SK-N-SH (cell line): ENCODE measurements around the gene TSNAXIP1. TPM values are rescaled to one million over a fixed set of nuclear protein-coding genes. Genes with fewer than 3 reads are reported as not detected.
A peak's percentile ranks its signal among the peaks of the same experiment; 100 is the strongest.

ENCODE experiments used
- CTCF ChIA-PET: fragments of 300-600, 350-600 bp; formaldehyde crosslinking; extraction: SDS; loops from one replicate; lab custom pipeline; 2021; lab: Yijun Ruan, JAX
- POLR2A ChIA-PET: fragments of 350-600 bp; sonication (Branson Sonifier 250); formaldehyde crosslinking; extraction: SDS; loops from one replicate; lab custom pipeline; 2020; ENCODE audit warnings: antibody characterized with exemption, inconsistent platforms; lab: Yijun Ruan, JAX
- DNase-seq: peaks from one replicate; pipeline ENCODE4 v3.0.0; 2012
- H2AFZ ChIP-seq: fragments of 200-600 bp; sonication (generic); 2 replicates; pipeline ENCODE4 v1.8.1; 2016; ENCODE audit warnings: antibody characterized with exemption, mild to moderate bottlenecking, low read depth
- H3F3A ChIP-seq: fragments of 200-600 bp; sonication (generic); replicated peaks from 2 replicates; pipeline ENCODE3; 2016; ENCODE audit warnings: antibody characterized with exemption, mild to moderate bottlenecking; ENCODE audit not compliant: insufficient read depth
- H3K27ac ChIP-seq, 2 experiments: fragments of 200-500 bp in 1 of 2; fragments of 200-600 bp in 1 of 2; sonication (Bioruptor generic) in 1 of 2; sonication (generic), shearing (Covaris generic) in 1 of 2; 2 replicates each; pipeline versions ENCODE4 v1.5.1 to v1.6.1; 2014 to 2016; ENCODE audit warnings: low read depth in 2 of 2, inconsistent platforms in 1 of 2, low read length in 1 of 2, mild to moderate bottlenecking in 1 of 2, mixed read lengths in 1 of 2
- H3K27me3 ChIP-seq: fragments of 200-600 bp; sonication (generic), shearing (Covaris generic); 2 replicates; pipeline ENCODE4 v1.6.1; 2016; ENCODE audit warnings: mixed run types; ENCODE audit not compliant: insufficient read depth
- H3K36me3 ChIP-seq, 2 experiments: fragments of 200-500 bp in 1 of 2; fragments of 200-600 bp in 1 of 2; sonication (Bioruptor generic) in 1 of 2; sonication (generic) in 1 of 2; replicated peaks in 1 of 2; 2 replicates each; pipeline versions ENCODE3 to v1.5.1; 2014 to 2016; ENCODE audit warnings: low read length in 1 of 2, mild to moderate bottlenecking in 1 of 2; ENCODE audit not compliant: insufficient read depth in 2 of 2, control insufficient read depth in 1 of 2
- H3K4me1 ChIP-seq, 2 experiments: fragments of 200-500 bp in 1 of 2; fragments of 200-600 bp in 1 of 2; sonication (Bioruptor generic) in 1 of 2; sonication (generic), shearing (Covaris generic) in 1 of 2; 2 replicates each; pipeline versions ENCODE4 v1.5.1 to v1.6.1; 2014 to 2016; ENCODE audit warnings: low read depth in 1 of 2, low read length in 1 of 2, mixed run types in 1 of 2; ENCODE audit not compliant: insufficient read depth in 2 of 2, control insufficient read depth in 1 of 2
- H3K4me2 ChIP-seq: fragments of 200-600 bp; sonication (generic), shearing (Covaris generic); 2 replicates; pipeline ENCODE4 v1.6.1; 2017; ENCODE audit warnings: mixed run types
- H3K4me3 ChIP-seq, 2 experiments: fragments of 200-500 bp in 1 of 2; fragments of 200-600 bp in 1 of 2; sonication (Bioruptor generic) in 1 of 2; sonication (generic), shearing (Covaris generic) in 1 of 2; 2 replicates each; pipeline versions ENCODE4 v1.5.1 to v1.8.1; 2014 to 2016; ENCODE audit warnings: low read depth in 2 of 2, inconsistent platforms in 1 of 2, low read length in 1 of 2, mild to moderate bottlenecking in 1 of 2, mixed read lengths in 1 of 2, moderate library complexity in 1 of 2
- H3K79me2 ChIP-seq: fragments of 200-600 bp; sonication (generic); 2 replicates; pipeline ENCODE4 v1.8.1; 2017; ENCODE audit warnings: mild to moderate bottlenecking; ENCODE audit not compliant: insufficient read depth
- H3K9ac ChIP-seq: fragments of 200-600 bp; sonication (generic); 2 replicates; pipeline ENCODE4 v1.6.1; 2017; ENCODE audit warnings: mixed run types
- H3K9me2 ChIP-seq: fragments of 200-600 bp; sonication (generic); 2 replicates; pipeline ENCODE4 v1.6.1; 2017; ENCODE audit warnings: mixed run types
- H3K9me3 ChIP-seq: fragments of 200-600 bp; sonication (generic); 2 replicates; pipeline ENCODE4 v1.6.1; 2017; ENCODE audit warnings: mixed run types, mild to moderate bottlenecking, moderate library complexity
- H4K20me1 ChIP-seq: fragments of 200-600 bp; sonication (generic); 2 replicates; pipeline ENCODE4 v1.6.1; 2017; ENCODE audit warnings: mild to moderate bottlenecking, mixed run types; ENCODE audit not compliant: insufficient read depth
- CHD2 ChIP-seq: fragments of 150-350 bp; IDR thresholded peaks from 2 replicates; pipeline ENCODE4 v1.6.1; 2018; ENCODE audit warnings: low read length; ENCODE audit not compliant: partially characterized antibody
- EP300 ChIP-seq, 2 experiments: IDR thresholded peaks; 2 replicates each; pipeline versions ENCODE4 v1.4.0 to v1.6.1; 2012; ENCODE audit warnings: borderline replicate concordance in 1 of 2, low read depth in 1 of 2, low read length in 1 of 2
- EZH2phosphoT487 ChIP-seq: fragments of 200-600 bp; sonication (generic); IDR thresholded peaks from 2 replicates; pipeline ENCODE4 v1.6.1; 2017; ENCODE audit warnings: low read depth, mixed run types, mild to moderate bottlenecking, antibody characterized with exemption, moderate library complexity, borderline replicate concordance
- FOSL2 ChIP-seq: IDR thresholded peaks from 2 replicates; pipeline ENCODE4 v1.4.0; 2012; ENCODE audit warnings: low read depth, mild to moderate bottlenecking, moderate library complexity, borderline replicate concordance
- FOXJ3 ChIP-seq: sonication (generic); formaldehyde crosslinking; IDR thresholded peaks from 2 replicates; pipeline ENCODE4 v1.5.1; 2020; ENCODE audit warnings: mild to moderate bottlenecking, missing genetic modification reagents
- GABPA ChIP-seq: IDR thresholded peaks from 2 replicates; pipeline ENCODE4 v1.4.0; 2012; ENCODE audit warnings: low read depth, mild to moderate bottlenecking
- IRF3 ChIP-seq: fragments of 150-350 bp; IDR thresholded peaks from 2 replicates; pipeline ENCODE4 v1.6.1; 2016; ENCODE audit warnings: mild to moderate bottlenecking, low read depth, low read length
- JUND ChIP-seq: IDR thresholded peaks from 2 replicates; pipeline ENCODE4 v1.4.0; 2012
- MAX ChIP-seq: IDR thresholded peaks from 2 replicates; pipeline ENCODE4 v1.4.0; 2012; ENCODE audit warnings: low read depth
- MEF2A ChIP-seq: IDR thresholded peaks from 2 replicates; pipeline ENCODE4 v1.4.0; 2012; ENCODE audit warnings: low read depth, borderline replicate concordance
- NFIC ChIP-seq: IDR thresholded peaks from 2 replicates; pipeline ENCODE4 v1.4.0; 2012; ENCODE audit warnings: borderline replicate concordance
- POLR2AphosphoS5 ChIP-seq: IDR thresholded peaks from 2 replicates; pipeline ENCODE4 v1.6.1; 2012; ENCODE audit warnings: low read depth, low read length
- RAD21 ChIP-seq: IDR thresholded peaks from 2 replicates; pipeline ENCODE4 v1.6.1; 2012; ENCODE audit warnings: mild to moderate bottlenecking, low read length
- RCOR1 ChIP-seq: fragments of 150-350 bp; IDR thresholded peaks from 2 replicates; pipeline ENCODE4 v1.6.1; 2017; ENCODE audit warnings: antibody characterized with exemption, low read length
- TCF12 ChIP-seq: IDR thresholded peaks from 2 replicates; pipeline ENCODE4 v1.4.0; 2012
- TEAD4 ChIP-seq: IDR thresholded peaks from 2 replicates; pipeline ENCODE4 v1.4.0; 2012; ENCODE audit warnings: mild to moderate bottlenecking, borderline replicate concordance; ENCODE audit not compliant: insufficient read depth
- USF2 ChIP-seq: fragments of 150-350 bp; IDR thresholded peaks from 2 replicates; pipeline ENCODE4 v1.6.1; 2017; ENCODE audit warnings: antibody characterized with exemption, low read length, low read depth, borderline replicate concordance
- WGBS: methylation state at CpG from one replicate; pipeline ENCODE4 v1.1.6; 2017; ENCODE audit warnings: low lambda C conversion rate; 5-methylcytosine and 5-hydroxymethylcytosine counted together
- polyA plus RNA-seq, 3 experiments: library from polyadenylated mRNA; depleted of rRNA; stranded (reverse); fragments of >200 nt; gene quantifications; 2 replicates each; pipeline ENCODE4 v1.2.3, GENCODE V29; 2012
- TF ChIP-seq, protein P1 (sequence below): IDR thresholded peaks from 2 replicates; pipeline ENCODE4 v1.4.0; 2012; ENCODE audit warnings: low read depth, borderline replicate concordance
- TF ChIP-seq, protein P2 (sequence below): IDR thresholded peaks from 2 replicates; pipeline ENCODE4 v1.6.1; 2012; ENCODE audit warnings: mild to moderate bottlenecking, low read depth, low read length, moderate library complexity

TSNAXIP1 gene
- polyA plus RNA-seq, 1 of the 3 experiments (the other 2 are of a cell fraction): 4.4 TPM

GRCh38 chr16:67803894-67804293 lies 2.8 kb upstream of the TSNAXIP1 start:
- H3K27ac ChIP-seq: no peak overlapping the region
- peaks cover 8% of the 10 kb centered on the region in 2 experiments for H3K36me3 ChIP-seq
- ChIA-PET POLR2A (no interaction called here), CTCF (interaction anchor here (0.6 to 6.3 kb wide), 2 partner anchors 12 to 31 kb away, joined by 3 to 42 read pairs; no protein-coding TSS in a partner anchor)
- no peaks in the 10 kb centered on the region for H3F3A ChIP-seq
- H3K4me2 ChIP-seq: no peak overlapping the region
- no peaks in the 10 kb centered on the region for H3K9me2 ChIP-seq
- H4K20me1 ChIP-seq: no peaks in the 10 kb centered on the region; the same call in 1 of the 2 replicates
- no peaks in the 10 kb centered on the region for H3K9me3 ChIP-seq
- TF ChIP-seq, protein P1, sequence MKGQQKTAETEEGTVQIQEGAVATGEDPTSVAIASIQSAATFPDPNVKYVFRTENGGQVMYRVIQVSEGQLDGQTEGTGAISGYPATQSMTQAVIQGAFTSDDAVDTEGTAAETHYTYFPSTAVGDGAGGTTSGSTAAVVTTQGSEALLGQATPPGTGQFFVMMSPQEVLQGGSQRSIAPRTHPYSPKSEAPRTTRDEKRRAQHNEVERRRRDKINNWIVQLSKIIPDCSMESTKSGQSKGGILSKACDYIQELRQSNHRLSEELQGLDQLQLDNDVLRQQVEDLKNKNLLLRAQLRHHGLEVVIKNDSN: no peak
- TF ChIP-seq, protein P2, sequence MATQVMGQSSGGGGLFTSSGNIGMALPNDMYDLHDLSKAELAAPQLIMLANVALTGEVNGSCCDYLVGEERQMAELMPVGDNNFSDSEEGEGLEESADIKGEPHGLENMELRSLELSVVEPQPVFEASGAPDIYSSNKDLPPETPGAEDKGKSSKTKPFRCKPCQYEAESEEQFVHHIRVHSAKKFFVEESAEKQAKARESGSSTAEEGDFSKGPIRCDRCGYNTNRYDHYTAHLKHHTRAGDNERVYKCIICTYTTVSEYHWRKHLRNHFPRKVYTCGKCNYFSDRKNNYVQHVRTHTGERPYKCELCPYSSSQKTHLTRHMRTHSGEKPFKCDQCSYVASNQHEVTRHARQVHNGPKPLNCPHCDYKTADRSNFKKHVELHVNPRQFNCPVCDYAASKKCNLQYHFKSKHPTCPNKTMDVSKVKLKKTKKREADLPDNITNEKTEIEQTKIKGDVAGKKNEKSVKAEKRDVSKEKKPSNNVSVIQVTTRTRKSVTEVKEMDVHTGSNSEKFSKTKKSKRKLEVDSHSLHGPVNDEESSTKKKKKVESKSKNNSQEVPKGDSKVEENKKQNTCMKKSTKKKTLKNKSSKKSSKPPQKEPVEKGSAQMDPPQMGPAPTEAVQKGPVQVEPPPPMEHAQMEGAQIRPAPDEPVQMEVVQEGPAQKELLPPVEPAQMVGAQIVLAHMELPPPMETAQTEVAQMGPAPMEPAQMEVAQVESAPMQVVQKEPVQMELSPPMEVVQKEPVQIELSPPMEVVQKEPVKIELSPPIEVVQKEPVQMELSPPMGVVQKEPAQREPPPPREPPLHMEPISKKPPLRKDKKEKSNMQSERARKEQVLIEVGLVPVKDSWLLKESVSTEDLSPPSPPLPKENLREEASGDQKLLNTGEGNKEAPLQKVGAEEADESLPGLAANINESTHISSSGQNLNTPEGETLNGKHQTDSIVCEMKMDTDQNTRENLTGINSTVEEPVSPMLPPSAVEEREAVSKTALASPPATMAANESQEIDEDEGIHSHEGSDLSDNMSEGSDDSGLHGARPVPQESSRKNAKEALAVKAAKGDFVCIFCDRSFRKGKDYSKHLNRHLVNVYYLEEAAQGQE: no peak
- no peak for TF ChIP-seq MEF2A
- no peak for TF ChIP-seq IRF3
- no peak for TF ChIP-seq FOXJ3 (CRISPR knock-in tag)
- no peak for TF ChIP-seq USF2
- no peak overlapping the region for H2AFZ ChIP-seq
- H3K9ac ChIP-seq: no peak overlapping the region
- H3K4me3 ChIP-seq: no peak overlapping the region
- H3K27me3 ChIP-seq: no peaks in the 10 kb centered on the region
- peaks cover 6 to 11% of the 10 kb centered on the region in 2 experiments; a peak in 1 of 4 replicates for H3K4me1 ChIP-seq
- 88% methylated on average over 3 of the region's 3 CpGs for WGBS
- peaks cover 66% of the 10 kb centered on the region for H3K79me2 ChIP-seq
- no peak for DNase-seq

GRCh38 chr16:67804853-67805542 lies 1.7 kb upstream of the TSNAXIP1 start:
- Histone ChIP-seq H3K27ac (no peak overlapping the region), H3K4me1 (peaks cover 6 to 11% of the 10 kb centered on the region in 2 experiments; a peak in 1 of 4 replicates), H3K4me2 (peak overlapping the region; percentile 95), H3F3A (no peaks in the 10 kb centered on the region), H3K36me3 (peaks cover 8% of the 10 kb centered on the region in 2 experiments), H3K9ac (peak overlapping the region; percentile 86), H3K4me3 (peak overlapping the region; percentile 78 to 83), H4K20me1 (no peaks in the 10 kb centered on the region; the same call in 1 of the 2 replicates), H3K27me3 (no peaks in the 10 kb centered on the region), H3K9me3 (no peaks in the 10 kb centered on the region), H2AFZ (no peak overlapping the region), H3K79me2 (peaks cover 59% of the 10 kb centered on the region), H3K9me2 (no peaks in the 10 kb centered on the region)
- ChIA-PET POLR2A (no interaction called here), CTCF (interaction anchor here (6.3 kb wide), 1 partner anchor 11 kb away, joined by 42 read pairs; no protein-coding TSS in a partner anchor)
- 88% methylated on average over 4 of the region's 4 CpGs for WGBS
- no peak for DNase-seq
- no peak for TF ChIP-seq MEF2A
- TF ChIP-seq GABPA: no peak
- TF ChIP-seq EZH2phosphoT487: no peak
- TF ChIP-seq EP300 (IDR thresholded peaks at IDR 0.05; ENCODE audit: borderline replicate concordance in 1 of 2, low read depth in 1 of 2, low read length in 1 of 2): no peak
- no peak for TF ChIP-seq POLR2AphosphoS5
- no peak for TF ChIP-seq TCF12
- TF ChIP-seq FOSL2: no peak
- no peak for TF ChIP-seq MAX
- no peak for TF ChIP-seq RAD21
- TF ChIP-seq NFIC: no peak
- no peak for TF ChIP-seq CHD2
- TF ChIP-seq RCOR1: no peak
- TF ChIP-seq JUND: no peak
- TF ChIP-seq TEAD4: no peak
